Measurements from ENCODE around the gene HCN2. TPM values are rescaled to one million over a fixed set of nuclear protein-coding genes. Genes with fewer than 3 reads are reported as not detected.

HCN2 gene
- total and polyA plus RNA-seq, 2 of the 13 experiments (the other 11 are each of a cell fraction or from before 2014, with no cell fraction given): 0.01 TPM; not detected in 1

DNA sequence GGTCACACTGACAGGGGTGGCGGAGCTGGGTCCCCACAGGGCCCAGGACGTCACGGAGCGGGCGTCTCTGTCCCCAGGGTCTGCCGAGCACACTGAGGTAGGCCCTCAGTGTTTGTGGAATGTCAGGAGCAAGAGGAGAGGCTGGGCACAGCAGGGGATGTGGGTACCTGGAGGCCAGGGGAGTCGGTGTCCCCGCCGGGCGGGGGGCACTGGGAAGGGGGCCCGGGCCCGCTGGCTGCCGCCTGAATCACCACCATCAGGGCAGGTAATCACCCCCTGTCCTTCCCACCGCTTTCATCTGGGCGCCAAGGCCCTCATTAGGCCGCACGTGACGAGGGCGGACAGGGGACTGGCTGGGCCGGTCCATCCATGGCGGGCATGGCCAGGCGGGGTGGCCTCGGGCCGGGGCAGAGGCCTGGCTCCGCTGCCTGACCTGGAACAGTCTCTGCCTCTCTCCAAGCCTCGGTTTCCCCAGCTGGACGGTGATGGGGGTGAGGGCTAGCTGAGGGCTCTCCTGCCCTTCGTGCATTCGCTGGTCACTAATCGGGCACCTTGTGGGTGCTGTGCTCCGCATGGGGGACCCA, 51.0 kb downstream of the HCN2 start:
- Histone ChIP-seq H3K4me2 (ENCODE audit: low read depth, low read length) (no peak overlapping the region), H3K4me3 (replicated peaks in 1 of 3; ENCODE audit: insufficient read depth in 1 of 3, low read depth in 2 of 3, low read length in 3 of 3) (no peak overlapping the region), H3K9ac (ENCODE audit: insufficient read depth, low read depth, low read length) (no peak overlapping the region), H3K27ac (ENCODE audit: extremely low read length, insufficient read depth, low read length) (no peak overlapping the region), H3K27me3 (ENCODE audit: control insufficient read depth in 1 of 2, insufficient read depth in 2 of 2, low read length in 2 of 2) (no peaks in the 10 kb centered on the region), H2AFZ (ENCODE audit: low read length) (no peak overlapping the region), H3K79me2 (ENCODE audit: insufficient read depth, low read length) (no peaks in the 10 kb centered on the region), H3K36me3 (replicated peaks in 1 of 2; ENCODE audit: control insufficient read depth in 1 of 2, insufficient read depth in 2 of 2, low read length in 2 of 2) (no peaks in the 10 kb centered on the region; a peak in 1 of 5 replicates), H3K9me3 (ENCODE audit: low read length) (no peaks in the 10 kb centered on the region), H3K4me1 (ENCODE audit: insufficient read depth, low read length) (0 out of 2 replicates have a peak, but pooled peaks cover 7% of the 10 kb centered on the region), H4K20me1 (ENCODE audit: insufficient read depth, low read length) (no peaks in the 10 kb centered on the region)
- ChIA-PET POLR2A (no interaction called here), CTCF (ENCODE audit: low intra/inter-chr PET ratio, low total read pairs) (no interaction called here)
- intact Hi-C loops (cut with micrococcal nuclease; ENCODE audit: unreplicated experiment) (no loop called here), in situ Hi-C loops (cut with HindIII; ENCODE audit: extremely low pct_ligation_motif_present, low pct_unique_long_range_greater_than_20kb) (no loop called here)
- ATAC-seq (no peak), FAIRE-seq (no peak), DNase-seq (ENCODE audit: low spot score) (no peak)
- BruUV-seq (replicated peaks): no TSS peak
- WGBS (ENCODE audit: low lambda C conversion rate): 96% methylated on average over 4 of the region's 31 CpGs
- TF ChIP-seq EP300 (IDR thresholded peaks at IDR 0.05; ENCODE audit: low read depth in 2 of 2, low read length in 2 of 2): no peak
- TF ChIP-seq EP300 (CRISPR knock-in tag; IDR thresholded peaks at IDR 0.05; ENCODE audit: borderline replicate concordance): no peak
- TF ChIP-seq HOXD1 (CRISPR knock-in tag; IDR thresholded peaks at IDR 0.05): no peak
- TF ChIP-seq HMGA1 (CRISPR knock-in tag; conservative IDR thresholded peaks at IDR 0.05): no peak
- TF ChIP-seq ZNF264 (CRISPR knock-in tag; IDR thresholded peaks at IDR 0.05): no peak
- no peak for TF ChIP-seq TOPORS (CRISPR knock-in tag; IDR thresholded peaks at IDR 0.05)
- TF ChIP-seq, protein P1, sequence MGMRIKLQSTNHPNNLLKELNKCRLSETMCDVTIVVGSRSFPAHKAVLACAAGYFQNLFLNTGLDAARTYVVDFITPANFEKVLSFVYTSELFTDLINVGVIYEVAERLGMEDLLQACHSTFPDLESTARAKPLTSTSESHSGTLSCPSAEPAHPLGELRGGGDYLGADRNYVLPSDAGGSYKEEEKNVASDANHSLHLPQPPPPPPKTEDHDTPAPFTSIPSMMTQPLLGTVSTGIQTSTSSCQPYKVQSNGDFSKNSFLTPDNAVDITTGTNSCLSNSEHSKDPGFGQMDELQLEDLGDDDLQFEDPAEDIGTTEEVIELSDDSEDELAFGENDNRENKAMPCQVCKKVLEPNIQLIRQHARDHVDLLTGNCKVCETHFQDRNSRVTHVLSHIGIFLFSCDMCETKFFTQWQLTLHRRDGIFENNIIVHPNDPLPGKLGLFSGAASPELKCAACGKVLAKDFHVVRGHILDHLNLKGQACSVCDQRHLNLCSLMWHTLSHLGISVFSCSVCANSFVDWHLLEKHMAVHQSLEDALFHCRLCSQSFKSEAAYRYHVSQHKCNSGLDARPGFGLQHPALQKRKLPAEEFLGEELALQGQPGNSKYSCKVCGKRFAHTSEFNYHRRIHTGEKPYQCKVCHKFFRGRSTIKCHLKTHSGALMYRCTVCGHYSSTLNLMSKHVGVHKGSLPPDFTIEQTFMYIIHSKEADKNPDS (CRISPR knock-in tag; IDR thresholded peaks at IDR 0.05): no peak
- no peak for TF ChIP-seq KLF12 (CRISPR knock-in tag; IDR thresholded peaks at IDR 0.05; ENCODE audit: borderline replicate concordance)
- TF ChIP-seq FOXO1 (CRISPR knock-in tag; IDR thresholded peaks at IDR 0.05): no peak
- TF ChIP-seq ASH2L (IDR thresholded peaks at IDR 0.05; ENCODE audit: insufficient read length, low read depth, low read length): no peak
- TF ChIP-seq FOXC1 (CRISPR knock-in tag; IDR thresholded peaks at IDR 0.05; ENCODE audit: borderline replicate concordance): no peak
- no peak for TF ChIP-seq ZNF569 (CRISPR knock-in tag; IDR thresholded peaks at IDR 0.05; ENCODE audit: borderline replicate concordance)
- TF ChIP-seq, protein P2, sequence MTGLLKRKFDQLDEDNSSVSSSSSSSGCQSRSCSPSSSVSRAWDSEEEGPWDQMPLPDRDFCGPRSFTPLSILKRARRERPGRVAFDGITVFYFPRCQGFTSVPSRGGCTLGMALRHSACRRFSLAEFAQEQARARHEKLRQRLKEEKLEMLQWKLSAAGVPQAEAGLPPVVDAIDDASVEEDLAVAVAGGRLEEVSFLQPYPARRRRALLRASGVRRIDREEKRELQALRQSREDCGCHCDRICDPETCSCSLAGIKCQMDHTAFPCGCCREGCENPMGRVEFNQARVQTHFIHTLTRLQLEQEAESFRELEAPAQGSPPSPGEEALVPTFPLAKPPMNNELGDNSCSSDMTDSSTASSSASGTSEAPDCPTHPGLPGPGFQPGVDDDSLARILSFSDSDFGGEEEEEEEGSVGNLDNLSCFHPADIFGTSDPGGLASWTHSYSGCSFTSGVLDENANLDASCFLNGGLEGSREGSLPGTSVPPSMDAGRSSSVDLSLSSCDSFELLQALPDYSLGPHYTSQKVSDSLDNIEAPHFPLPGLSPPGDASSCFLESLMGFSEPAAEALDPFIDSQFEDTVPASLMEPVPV (CRISPR knock-in tag; IDR thresholded peaks at IDR 0.05): no peak
- TF ChIP-seq PHF21A (CRISPR knock-in tag; IDR thresholded peaks at IDR 0.05): no peak
- TF ChIP-seq, protein P3, sequence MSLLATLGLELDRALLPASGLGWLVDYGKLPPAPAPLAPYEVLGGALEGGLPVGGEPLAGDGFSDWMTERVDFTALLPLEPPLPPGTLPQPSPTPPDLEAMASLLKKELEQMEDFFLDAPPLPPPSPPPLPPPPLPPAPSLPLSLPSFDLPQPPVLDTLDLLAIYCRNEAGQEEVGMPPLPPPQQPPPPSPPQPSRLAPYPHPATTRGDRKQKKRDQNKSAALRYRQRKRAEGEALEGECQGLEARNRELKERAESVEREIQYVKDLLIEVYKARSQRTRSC (CRISPR knock-in tag; IDR thresholded peaks at IDR 0.05; ENCODE audit: low read depth): no peak
- no peak for TF ChIP-seq GLI4 (CRISPR knock-in tag; IDR thresholded peaks at IDR 0.05; ENCODE audit: borderline replicate concordance)
- TF ChIP-seq SIX4 (CRISPR knock-in tag; IDR thresholded peaks at IDR 0.05): no peak
- TF ChIP-seq ZNF432 (CRISPR knock-in tag; IDR thresholded peaks at IDR 0.05; ENCODE audit: borderline replicate concordance): no peak

All from HepG2 (cell line).